GM19463 (cell line): Measurements from ENCODE around the gene STAMBP.
A peak's percentile ranks its signal among the peaks of the same experiment; 100 is the strongest.
"Not testable (repeated sequence)": the region's sequence is repeated elsewhere in the genome, so short reads cannot be mapped to it uniquely, and the experiment has no call there.

Experiments
- ATAC-seq: cut with Tn5 transposase; IDR thresholded peaks from one replicate; pipeline ENCODE4 v1.9.1; 2021; ENCODE audit warnings: mild to moderate bottlenecking, moderate library complexity; ENCODE audit not compliant: unreplicated experiment

STAMBP gene

GRCh38 chr2:73903949-73904613, 75.3 kb downstream of the STAMBP start:
- not testable (repeated sequence) for ATAC-seq

DNA sequence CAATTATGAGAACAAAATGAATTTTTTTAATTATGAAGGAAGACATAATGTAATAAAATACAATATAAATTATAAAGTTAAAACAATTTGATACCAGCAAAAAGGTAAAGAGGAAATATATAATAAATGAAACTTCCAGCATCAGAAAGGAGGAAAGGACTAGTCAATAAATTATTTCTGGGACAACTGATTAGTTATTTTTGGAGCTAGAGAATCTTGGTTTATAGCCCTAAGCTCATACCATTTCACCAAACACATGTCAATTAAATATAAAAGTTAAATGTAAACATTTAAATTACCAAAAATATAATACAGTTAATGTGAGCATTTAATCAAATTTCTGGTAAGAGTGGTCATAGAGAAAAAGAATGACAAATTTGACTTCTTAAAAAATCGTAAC, 76.2 kb downstream of the STAMBP start:
- ATAC-seq: no peak

DNA sequence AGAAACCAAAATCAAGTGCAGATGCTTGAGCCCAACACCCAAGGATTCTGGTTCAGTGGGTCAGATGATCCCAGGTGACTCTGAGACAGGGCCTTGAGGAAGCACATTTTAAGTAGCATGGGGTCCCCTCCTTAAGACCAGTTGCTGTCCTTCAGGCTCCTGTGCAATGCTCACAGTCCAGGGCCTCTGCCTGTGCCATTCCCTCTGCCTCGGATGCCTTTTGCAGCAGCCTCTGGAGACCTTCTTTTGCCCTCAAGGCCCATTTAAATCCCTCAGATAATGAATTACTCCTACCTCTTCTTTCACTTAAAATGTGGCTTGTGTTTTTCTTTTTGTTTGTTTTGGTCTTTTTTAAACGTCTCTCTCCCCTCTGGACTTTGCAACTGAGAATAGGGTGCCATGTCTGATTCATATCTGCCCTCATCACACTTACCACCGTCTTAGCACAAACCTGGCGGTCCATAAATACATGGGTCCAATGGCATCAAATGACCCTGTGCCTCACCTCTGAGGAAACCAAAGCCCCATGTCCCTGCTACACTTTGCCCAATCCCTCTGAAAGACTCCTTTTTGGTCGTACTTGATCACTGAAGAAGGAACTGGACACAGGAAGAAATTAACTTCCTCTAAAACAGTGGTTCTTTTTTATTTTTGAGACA, 78.2 kb downstream of the STAMBP start:
- ATAC-seq: no peak

- peak; percentile 57 for ATAC-seq
Observed at GRCh38 chr2:73907840-73908452, 79.2 kb downstream of the STAMBP start.

DNA sequence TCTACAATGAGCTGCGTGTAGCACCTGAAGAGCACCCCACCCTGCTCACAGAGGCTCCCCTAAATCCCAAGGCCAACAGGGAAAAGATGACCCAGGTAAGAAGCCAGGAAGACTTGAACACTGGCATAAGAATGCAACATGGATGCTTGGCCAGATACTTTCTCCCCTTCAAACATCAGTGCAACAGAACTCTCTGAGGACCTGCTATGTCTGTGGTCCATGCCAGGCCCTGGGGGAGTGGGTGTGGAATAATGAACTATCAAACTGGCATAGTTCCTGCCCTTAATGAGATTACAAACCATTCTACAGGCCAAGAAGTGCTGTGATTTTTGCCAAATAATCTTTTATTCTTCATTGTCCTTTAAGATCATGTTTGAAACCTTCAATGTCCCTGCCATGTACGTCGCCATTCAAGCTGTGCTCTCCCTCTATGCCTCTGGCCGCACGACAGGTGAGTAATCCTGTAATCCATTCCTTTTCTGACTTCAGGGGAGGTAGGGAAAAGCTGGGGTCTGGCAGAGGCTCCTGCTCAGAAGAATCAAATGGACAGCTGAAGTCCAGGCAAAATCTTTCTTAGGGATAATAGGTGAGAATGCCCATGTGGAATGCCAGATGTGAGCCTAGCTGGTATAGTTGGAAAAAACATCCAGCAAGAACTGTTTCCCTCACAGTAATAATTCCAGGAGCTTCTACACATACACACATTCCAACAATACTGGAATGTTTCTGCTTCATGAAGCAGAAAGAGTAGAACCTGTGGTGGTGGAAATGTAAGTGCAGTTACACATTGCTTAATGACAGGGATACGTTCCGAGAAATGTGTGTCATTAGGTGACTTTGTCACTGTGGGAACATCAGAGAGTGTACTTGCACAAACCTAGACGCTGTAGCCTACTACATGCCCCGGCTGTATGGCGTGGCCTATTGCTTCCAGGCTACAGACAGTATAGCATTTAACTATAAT, 80.2 kb downstream of the STAMBP start:
- ATAC-seq: no peak

GRCh38 chr2:73910873-73911547, 82.2 kb downstream of the STAMBP start:
- no peak for ATAC-seq

DNA sequence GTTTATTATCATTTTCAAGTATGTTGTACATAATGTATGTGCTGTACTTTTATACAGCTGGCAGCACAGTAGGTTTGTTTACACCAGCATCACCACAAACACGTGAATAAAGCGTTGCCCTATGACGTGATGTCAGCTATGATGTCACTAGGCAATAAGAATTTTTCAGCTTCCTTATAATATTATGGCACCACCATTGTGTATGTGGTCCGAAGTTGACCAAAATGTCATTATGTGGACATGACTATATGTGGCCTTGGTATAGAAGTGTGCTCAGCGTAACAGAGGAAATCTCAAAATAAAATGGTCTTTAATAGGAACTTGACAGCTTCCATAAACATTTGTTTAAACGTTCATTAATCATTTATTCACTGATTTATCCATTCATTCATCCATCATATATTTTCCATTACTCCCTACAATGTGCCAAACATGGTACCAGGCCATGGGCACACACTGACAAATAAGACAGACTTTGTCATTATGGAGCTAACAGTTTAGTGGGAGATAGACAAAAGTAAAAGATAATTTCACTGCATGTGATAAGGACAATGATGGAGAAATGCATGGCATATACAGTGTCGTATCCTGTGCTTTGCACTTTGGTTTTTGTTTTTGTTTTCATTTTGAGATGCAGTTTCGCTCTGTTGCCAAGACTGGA, 82.9 kb downstream of the STAMBP start:
- ATAC-seq: no peak

GRCh38 chr2:73913414-73914054, 84.8 kb downstream of the STAMBP start:
- no peak for ATAC-seq

- no peak for ATAC-seq
Observed at GRCh38 chr2:73914667-73915066, 85.9 kb downstream of the STAMBP start.

DNA sequence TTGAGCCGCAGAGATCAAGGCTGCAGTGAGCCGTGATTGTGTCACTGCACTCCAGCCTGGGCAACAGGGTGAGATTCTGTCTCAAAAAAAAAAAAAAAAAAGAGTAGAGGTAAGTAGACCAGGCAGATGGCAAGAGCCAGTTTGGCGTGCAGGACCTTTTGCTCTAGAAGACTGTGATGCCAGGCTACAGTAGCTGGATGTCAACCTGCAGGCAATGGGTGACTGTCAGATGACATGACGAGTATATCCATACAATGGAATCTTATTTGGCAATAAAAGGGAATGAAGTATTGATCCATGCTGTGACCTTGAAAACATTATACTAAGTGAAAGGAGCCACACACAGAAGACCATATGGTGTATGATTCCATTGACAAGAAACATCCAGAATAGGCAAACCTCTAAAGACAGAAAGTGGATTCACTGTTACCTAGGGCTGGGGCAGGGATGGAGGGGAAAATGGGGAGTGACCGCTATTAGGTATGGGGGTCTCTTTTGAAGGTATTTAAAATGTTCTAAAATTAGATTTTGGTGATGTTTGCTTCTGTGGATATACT, 86.8 kb downstream of the STAMBP start:
- no peak for ATAC-seq

GRCh38 chr2:73916666-73917065, 87.9 kb downstream of the STAMBP start:
- ATAC-seq: no peak

DNA sequence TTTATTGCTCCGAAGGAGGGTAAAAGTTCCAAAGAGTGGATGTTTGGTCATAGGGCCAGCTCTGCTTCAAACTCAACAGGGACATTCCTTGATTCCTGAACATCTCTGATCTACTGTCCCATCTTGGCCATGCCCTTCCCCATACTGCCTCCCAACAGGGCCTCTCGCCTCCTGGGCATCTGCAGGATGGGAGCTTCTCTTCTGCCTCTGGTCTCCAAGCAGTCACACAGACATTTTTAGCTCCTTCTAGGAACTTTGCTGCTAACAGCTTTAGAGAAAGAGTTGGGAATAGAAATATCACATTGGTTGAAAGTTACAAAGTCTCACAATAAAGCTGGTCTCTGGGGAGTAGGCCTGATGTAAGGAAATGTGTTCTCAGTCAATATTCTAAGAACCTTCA, 88.5 kb downstream of the STAMBP start:
- ATAC-seq: no peak

GRCh38 chr2:73917696-73918207, 89.0 kb downstream of the STAMBP start:
- no peak for ATAC-seq

- ATAC-seq: no peak
Observed at GRCh38 chr2:73918856-73919255, 90.1 kb downstream of the STAMBP start.

- no peak for ATAC-seq
Observed at GRCh38 chr2:73919596-73920228, 91.0 kb downstream of the STAMBP start.

DNA sequence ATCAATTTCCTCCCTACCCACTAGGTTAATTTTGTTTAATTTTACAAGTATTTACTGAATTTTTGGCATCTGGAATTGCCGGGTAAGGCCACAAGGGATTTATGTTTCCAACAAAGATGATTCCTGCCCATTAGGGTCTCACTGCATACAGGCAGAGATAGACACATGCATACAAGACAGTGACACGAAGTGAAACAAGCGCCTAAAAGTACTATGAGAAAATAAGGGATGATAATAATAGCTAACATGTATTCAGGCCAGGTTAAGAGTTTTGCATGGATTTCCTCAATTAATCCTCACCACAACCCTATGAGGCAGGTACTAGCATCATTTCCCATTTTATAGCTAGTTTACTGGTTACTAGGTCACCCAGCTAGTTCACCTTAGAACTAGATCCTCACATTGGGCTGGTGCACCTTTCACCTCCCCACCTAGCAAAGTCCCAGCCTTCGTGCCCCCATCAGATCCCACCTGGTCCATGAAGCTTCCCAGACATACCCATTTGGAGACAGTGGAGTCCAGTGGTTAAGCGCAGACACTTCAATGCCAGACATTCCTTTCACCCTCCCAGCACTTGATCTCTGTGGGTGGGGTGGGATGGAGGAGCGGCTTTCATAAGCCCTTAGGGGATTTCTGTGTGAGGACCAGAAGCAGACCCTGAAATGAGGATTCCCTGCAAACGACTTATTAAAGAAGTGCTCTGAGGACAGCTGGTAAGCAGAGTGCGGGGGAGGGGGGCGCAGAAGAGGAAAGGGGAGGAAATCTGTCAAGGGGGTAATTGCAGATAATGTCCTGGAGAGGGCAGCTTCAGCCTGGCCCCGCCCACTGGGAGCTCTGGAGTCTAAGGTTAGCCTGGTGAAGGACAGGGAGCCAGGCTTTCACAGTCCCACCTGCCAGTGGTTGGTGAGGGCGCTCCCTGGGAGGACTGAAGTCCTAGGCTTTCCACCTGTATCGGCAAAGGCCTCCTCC, 92.1 kb downstream of the STAMBP start:
- no peak for ATAC-seq

DNA sequence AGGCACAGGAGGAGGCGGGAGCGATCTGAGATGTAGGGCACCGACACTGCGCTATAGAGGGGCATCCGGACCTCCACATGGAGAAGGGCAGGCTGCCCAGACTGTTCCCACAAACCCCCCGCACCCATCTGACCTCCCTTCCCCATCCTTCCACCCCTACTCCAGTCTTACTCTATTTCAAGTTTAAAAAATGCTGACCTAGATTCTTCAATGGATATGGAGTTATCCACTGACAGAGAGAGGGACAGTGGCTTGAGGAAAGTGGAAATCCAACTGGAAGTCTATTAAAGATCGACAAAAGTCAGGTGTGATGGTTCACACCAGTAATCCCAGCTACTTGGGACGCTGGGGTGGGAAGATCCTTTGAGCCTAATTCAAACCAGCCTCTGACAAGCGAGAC, 92.8 kb downstream of the STAMBP start:
- ATAC-seq: no peak
